AG10803 (cell line): ENCODE measurements around the gene DNMBP.
A peak's percentile ranks its signal among the peaks of the same experiment; 100 is the strongest.

Experiments
- DNase-seq: peaks from one replicate; pipeline ENCODE4 v3.0.0; 2010; ENCODE audit warnings: low read depth
- H3K4me3 ChIP-seq: 2 replicates; pipeline ENCODE4 v1.5.1; 2011; ENCODE audit warnings: mild to moderate bottlenecking, low read length, control low read depth
- CTCF ChIP-seq: conservative IDR thresholded peaks from 2 replicates; pipeline ENCODE4 v1.5.1; 2011; ENCODE audit warnings: mild to moderate bottlenecking, low read length, control low read depth, inconsistent platforms

DNMBP gene

GRCh38 chr10:99917963-99918825 lies 91.6 kb downstream of the DNMBP start:
- no peak for TF ChIP-seq CTCF
- H3K4me3 ChIP-seq, result peak overlapping the region; percentile 49
- DNase-seq, result peak; percentile 76

DNA sequence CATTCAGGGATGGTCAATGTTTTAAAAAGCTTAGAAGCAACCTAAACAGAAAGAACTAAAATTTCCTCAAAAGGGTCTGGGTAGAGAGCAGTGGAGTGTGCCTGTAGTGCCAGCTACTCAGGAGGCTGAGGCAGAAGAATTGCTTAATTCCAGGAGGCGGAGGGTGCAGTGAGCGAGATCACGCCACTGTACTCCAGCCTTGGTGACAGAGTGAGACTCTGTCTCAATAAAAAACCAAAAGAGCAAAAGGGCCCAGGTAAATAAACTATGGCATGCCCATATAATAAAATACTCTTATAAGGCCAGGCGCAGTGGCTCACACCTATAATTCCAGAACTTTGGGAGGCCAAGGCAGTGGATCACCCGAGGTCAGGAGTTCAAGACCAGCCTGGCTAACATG lies 93.0 kb downstream of the DNMBP start:
- no peak for TF ChIP-seq CTCF
- no peak for DNase-seq
- H3K4me3 ChIP-seq, result no peak overlapping the region

DNA sequence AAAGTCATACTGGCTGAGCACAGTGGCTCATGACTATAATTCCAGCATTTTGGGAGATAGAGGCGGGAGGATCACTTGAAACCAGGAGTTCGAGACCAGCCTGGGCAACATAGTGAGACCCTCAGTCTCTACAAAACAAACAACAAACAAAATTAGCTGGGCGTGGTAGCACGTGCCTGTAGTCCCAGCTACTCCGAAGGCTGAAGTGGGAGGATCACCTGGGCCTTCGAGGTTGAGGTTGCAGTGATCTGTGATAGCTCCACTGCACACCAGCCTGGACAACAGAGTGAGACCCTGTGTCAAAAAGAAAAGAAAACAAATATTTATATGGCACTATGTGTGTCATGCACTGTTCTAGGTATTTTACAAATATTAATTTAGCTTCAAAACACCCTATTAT lies 94.3 kb downstream of the DNMBP start:
- no peak overlapping the region for H3K4me3 ChIP-seq
- no peak for DNase-seq
- no peak for TF ChIP-seq CTCF

DNA sequence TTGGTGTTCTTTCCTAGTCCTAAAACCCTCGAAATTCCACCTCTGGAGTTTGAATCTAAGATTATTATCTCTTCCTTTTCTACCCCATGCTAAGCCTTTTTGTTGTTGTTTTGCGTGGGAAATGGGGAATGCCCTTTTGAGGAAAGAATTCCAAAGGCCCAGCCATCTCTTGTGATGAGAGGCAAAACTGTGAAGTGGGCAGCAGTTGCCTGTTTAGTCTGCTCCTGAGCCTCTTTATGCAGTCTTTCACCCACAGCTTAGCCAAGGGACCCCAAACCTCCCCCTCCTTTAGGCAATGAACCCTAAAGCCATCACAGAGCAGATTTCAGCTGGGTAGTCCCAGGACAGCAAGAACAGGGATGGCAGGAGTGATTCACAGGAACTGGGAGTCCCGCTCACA lies 95.5 kb downstream of the DNMBP start:
- TF ChIP-seq CTCF, result no peak
- no peak for DNase-seq
- H3K4me3 ChIP-seq, result no peak overlapping the region

DNA sequence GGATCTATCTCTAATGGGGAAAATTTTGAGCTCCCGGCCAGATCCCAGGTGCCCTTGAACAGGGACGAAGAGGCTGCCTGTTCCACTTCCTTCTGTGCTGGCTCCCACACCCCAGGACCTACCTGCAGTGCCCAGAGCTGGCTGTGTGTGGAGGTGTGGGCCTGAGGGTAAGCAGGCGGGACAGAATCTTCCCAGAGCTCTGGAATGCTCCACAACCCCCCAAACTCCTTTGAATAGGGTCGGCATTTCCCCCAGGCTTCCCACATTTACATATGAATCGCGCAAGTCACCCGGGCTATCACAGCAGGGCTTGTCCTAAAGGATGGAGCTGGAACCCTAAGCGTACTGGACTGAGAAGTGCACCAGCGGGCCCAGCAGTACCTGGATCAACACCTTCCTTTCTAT lies 95.9 kb downstream of the DNMBP start:
- DNase-seq, result no peak
- no peak for TF ChIP-seq CTCF
- no peak overlapping the region for H3K4me3 ChIP-seq

DNA sequence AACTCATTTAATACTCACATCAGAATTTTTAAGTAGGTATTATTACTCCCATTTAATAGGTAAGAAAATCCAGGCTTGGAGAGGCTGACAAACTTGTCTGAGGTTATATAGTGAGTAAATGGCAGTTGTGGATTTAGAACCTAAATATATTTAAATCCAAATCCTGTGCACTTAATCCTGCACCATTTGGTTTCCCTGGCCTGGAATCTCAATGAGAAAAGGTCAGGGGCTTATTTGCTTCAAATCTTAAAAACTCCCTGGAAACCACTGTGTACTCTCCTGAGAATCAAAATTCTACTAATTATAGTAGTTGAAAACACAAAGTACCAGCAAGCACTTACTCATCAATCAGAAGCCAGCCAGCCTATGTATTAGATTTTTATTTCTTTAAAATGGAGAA lies 97.7 kb downstream of the DNMBP start:
- no peak for DNase-seq
- H3K4me3 ChIP-seq, result no peak overlapping the region
- TF ChIP-seq CTCF, result no peak

DNA sequence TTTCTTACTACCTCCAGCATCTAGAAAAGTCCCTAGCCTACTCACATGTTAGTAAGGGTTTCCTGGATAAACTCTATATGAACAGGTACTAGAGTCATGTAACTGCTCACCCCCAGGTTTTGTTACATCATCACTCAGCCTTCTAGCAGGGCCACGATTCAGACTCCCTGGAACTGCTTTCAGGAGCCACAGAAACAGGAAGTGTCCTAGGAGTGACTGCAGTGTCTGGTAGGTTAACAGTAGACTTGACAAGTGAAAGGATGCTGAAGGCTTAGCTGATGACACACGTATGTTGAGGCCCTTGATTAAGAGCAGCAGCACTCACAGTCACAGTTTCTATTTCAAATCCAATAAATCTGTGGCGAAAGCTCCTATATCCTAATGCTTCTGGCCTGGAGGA lies 101.2 kb downstream of the DNMBP start:
- no peak overlapping the region for H3K4me3 ChIP-seq
- no peak for DNase-seq
- TF ChIP-seq CTCF, result no peak
